ENCODE data around the gene TMEM169. TPM values are rescaled to one million over a fixed set of nuclear protein-coding genes. Genes with fewer than 3 reads are reported as not detected.

The TMEM169 gene
- polyA plus RNA-seq, 1 donor from 2014 or later: 29.6 TPM

GRCh38 chr2:216151313-216152025, 69.8 kb downstream of the TMEM169 start (continued):
- TF ChIP-seq MXI1 (conservative IDR thresholded peaks at IDR 0.05; ENCODE audit: poor library complexity, severe bottlenecking) (peak; percentile 26), EZH2 (IDR thresholded peaks at IDR 0.05; ENCODE audit: borderline replicate concordance, insufficient read depth, low read length, poor library complexity, severe bottlenecking) (no peak)

Other genes starting within 250 kb of the TMEM169 start
- gene MREG, start 68.4 kb upstream of the TMEM169 start, polyA plus RNA-seq: 5.8 and 9.1 TPM in 2 replicates
- 22.1 and 25.1 TPM in 2 replicates for gene PECR, start 110 bp upstream of the TMEM169 start, polyA plus RNA-seq
- 270 and 279 TPM in 2 replicates for gene XRCC5, start 27.4 kb downstream of the TMEM169 start, polyA plus RNA-seq

Measured in neural cell (in vitro differentiated cells).